HepG2 (cell line): ENCODE data around the gene NME9. TPM values are rescaled to one million over a fixed set of nuclear protein-coding genes. Genes with fewer than 3 reads are reported as not detected.
A peak's percentile ranks its signal among the peaks of the same experiment; 100 is the strongest.

Experiments used
- MTF2 ChIP-seq: sonication (generic); formaldehyde crosslinking; IDR thresholded peaks from 2 replicates; pipeline ENCODE4 v1.5.0; 2020; ENCODE audit warnings: missing genetic modification reagents, borderline replicate concordance
- RBFOX2 ChIP-seq: fragments of 200-400 bp; formaldehyde crosslinking; IDR thresholded peaks from 2 replicates; pipeline ENCODE4 v1.6.1; 2017; ENCODE audit warnings: low read depth, mild to moderate bottlenecking, low read length
- YEATS4 ChIP-seq: sonication (generic); formaldehyde crosslinking; IDR thresholded peaks from 2 replicates; pipeline ENCODE4 v1.4.0; 2020; ENCODE audit warnings: missing genetic modification reagents, borderline replicate concordance
- ZBTB33 ChIP-seq: sonication (generic); formaldehyde crosslinking; IDR thresholded peaks from 2 replicates; pipeline ENCODE4 v1.4.0; 2020; ENCODE audit warnings: missing genetic modification reagents
- ZNF362 ChIP-seq: sonication (generic); formaldehyde crosslinking; IDR thresholded peaks from 2 replicates; pipeline ENCODE4 v1.4.0; 2020; ENCODE audit warnings: missing genetic modification reagents, mild to moderate bottlenecking, borderline replicate concordance
- ZNF512 ChIP-seq: sonication (generic); formaldehyde crosslinking; IDR thresholded peaks from 2 replicates; pipeline ENCODE4 v1.4.0; 2020; ENCODE audit warnings: mild to moderate bottlenecking, missing genetic modification reagents
- ZNF619 ChIP-seq: sonication (generic); formaldehyde crosslinking; IDR thresholded peaks from 2 replicates; pipeline ENCODE4 v1.4.0; 2020; ENCODE audit warnings: mild to moderate bottlenecking, missing genetic modification reagents
- ZNF749 ChIP-seq: sonication (generic); formaldehyde crosslinking; IDR thresholded peaks from 2 replicates; pipeline ENCODE4 v1.8.0; 2022; ENCODE audit warnings: mild to moderate bottlenecking, missing genetic modification reagents, moderate library complexity, borderline replicate concordance
- polyA plus RNA-seq, 8 experiments: library from polyadenylated mRNA; depleted of rRNA in 3 of 8; stranded (reverse) in 7 of 8; unstranded in 1 of 8; fragments of >200 nt; fragmentation: Illumina TruSeq in 4 of 8; extraction: Trizol in 4 of 8; gene quantifications; 2 replicates each; pipeline versions ENCODE4 v1.2.1 to v1.2.3, GENCODE V29; 2011 to 2016; ENCODE audit warnings: low read depth in 4 of 8, missing spikeins in 1 of 8, mixed read lengths in 1 of 8; ENCODE audit not compliant: insufficient read depth in 1 of 8
- total RNA-seq, 5 experiments: library from RNA; depleted of rRNA; stranded (reverse); fragments of >200 nt; fragmentation: Illumina TruSeq; extraction: Trizol; gene quantifications; 2 replicates each; pipeline ENCODE4 v1.2.3, GENCODE V29; 2016; ENCODE audit warnings: low read depth in 1 of 5
- TF ChIP-seq, protein P1 (sequence below), 2 experiments: sonication (generic) in 1 of 2; formaldehyde crosslinking in 1 of 2; IDR thresholded peaks; 2 replicates each; pipeline versions ENCODE4 v1.5.1 to v1.6.1; 2011 to 2020; ENCODE audit warnings: borderline replicate concordance in 1 of 2, low read depth in 1 of 2, low read length in 1 of 2, mild to moderate bottlenecking in 1 of 2, missing genetic modification reagents in 1 of 2, moderate library complexity in 1 of 2
- TF ChIP-seq, protein P2 (sequence below): sonication (generic); formaldehyde crosslinking; IDR thresholded peaks from 2 replicates; pipeline ENCODE4 v1.4.0; 2020; ENCODE audit warnings: missing genetic modification reagents
- TF ChIP-seq, protein P3 (sequence below): sonication (generic); formaldehyde crosslinking; IDR thresholded peaks from 2 replicates; pipeline ENCODE4 v1.8.1; 2023; ENCODE audit warnings: mild to moderate bottlenecking, inconsistent platforms, moderate library complexity, missing genetic modification reagents, borderline replicate concordance
- TF ChIP-seq, protein P4 (sequence below), 2 experiments: fragments of 450-650 bp in 1 of 2; sonication (generic) in 1 of 2; formaldehyde crosslinking; IDR thresholded peaks; 2 replicates each; pipeline versions ENCODE4 v1.5.0 to v1.8.0; 2020 to 2022; ENCODE audit warnings: mild to moderate bottlenecking in 1 of 2, missing genetic modification reagents in 1 of 2

NME9 gene
- total and polyA plus RNA-seq, 2 of the 13 experiments (the other 11 are each of a cell fraction or from before 2014, with no cell fraction given) = not detected

DNA sequence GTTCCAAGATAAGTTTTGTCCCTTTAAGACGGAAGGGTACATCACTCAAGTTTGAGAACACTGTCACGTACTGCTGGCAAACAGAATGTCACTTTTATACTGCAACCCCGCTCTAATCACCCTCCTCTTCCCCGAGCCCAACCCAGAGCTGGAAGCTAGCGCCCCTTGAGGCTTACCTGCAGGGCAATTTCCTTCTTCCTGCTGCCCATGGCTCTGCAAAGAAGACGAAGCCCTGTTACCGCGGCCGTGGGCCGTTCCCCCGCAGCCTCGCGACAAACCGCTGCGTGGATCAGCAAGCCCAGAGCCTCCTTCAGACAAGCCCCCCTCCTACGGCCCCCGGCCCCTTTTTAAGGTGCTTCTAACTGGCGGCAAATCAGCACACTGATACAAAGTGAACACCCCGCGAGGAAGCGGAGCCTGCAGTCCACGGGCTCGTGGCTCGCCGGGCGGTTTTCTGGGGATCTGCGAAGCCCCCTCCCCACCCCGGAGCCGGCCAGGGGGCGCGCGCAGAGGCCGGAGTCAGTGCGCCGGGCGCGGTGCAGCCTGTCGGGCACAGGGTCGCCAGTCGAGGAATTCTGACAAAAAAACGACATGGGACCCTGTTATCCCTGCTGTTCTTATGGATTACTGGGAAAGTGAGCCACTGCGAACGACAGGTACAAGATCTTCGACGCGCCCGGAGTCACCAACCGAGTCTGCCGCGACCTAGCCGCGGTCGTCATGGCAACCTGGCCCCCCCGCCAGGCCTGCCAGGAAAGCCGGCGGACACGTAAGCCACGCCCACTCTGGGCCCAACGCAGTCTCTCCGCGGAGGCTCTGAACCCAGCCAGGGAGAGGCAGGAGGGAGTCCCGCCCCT, at the start of gene NME9 (continued):
- TF ChIP-seq ZNF512 (CRISPR knock-in tag) = no peak
- no peak for TF ChIP-seq RBFOX2
- TF ChIP-seq, protein P1, sequence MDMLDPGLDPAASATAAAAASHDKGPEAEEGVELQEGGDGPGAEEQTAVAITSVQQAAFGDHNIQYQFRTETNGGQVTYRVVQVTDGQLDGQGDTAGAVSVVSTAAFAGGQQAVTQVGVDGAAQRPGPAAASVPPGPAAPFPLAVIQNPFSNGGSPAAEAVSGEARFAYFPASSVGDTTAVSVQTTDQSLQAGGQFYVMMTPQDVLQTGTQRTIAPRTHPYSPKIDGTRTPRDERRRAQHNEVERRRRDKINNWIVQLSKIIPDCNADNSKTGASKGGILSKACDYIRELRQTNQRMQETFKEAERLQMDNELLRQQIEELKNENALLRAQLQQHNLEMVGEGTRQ (IDR thresholded peaks at IDR 0.05; ENCODE audit: low read depth, low read length) = no peak
- TF ChIP-seq, protein P1 (CRISPR knock-in tag; IDR thresholded peaks at IDR 0.05; ENCODE audit: borderline replicate concordance) = no peak
- no peak for TF ChIP-seq ZBTB33
- no peak for TF ChIP-seq ZNF749 (CRISPR knock-in tag)
- no peak for TF ChIP-seq YEATS4 (CRISPR knock-in tag)
- TF ChIP-seq, protein P2, sequence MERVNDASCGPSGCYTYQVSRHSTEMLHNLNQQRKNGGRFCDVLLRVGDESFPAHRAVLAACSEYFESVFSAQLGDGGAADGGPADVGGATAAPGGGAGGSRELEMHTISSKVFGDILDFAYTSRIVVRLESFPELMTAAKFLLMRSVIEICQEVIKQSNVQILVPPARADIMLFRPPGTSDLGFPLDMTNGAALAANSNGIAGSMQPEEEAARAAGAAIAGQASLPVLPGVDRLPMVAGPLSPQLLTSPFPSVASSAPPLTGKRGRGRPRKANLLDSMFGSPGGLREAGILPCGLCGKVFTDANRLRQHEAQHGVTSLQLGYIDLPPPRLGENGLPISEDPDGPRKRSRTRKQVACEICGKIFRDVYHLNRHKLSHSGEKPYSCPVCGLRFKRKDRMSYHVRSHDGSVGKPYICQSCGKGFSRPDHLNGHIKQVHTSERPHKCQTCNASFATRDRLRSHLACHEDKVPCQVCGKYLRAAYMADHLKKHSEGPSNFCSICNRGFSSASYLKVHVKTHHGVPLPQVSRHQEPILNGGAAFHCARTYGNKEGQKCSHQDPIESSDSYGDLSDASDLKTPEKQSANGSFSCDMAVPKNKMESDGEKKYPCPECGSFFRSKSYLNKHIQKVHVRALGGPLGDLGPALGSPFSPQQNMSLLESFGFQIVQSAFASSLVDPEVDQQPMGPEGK (CRISPR knock-in tag) = peak; percentile 92
- no peak; the same call in 1 of the 2 replicates for TF ChIP-seq MTF2 (CRISPR knock-in tag)
- TF ChIP-seq ZNF362 (CRISPR knock-in tag) = 0 out of 2 replicates have a peak, but pooled peaks have one; percentile 28
- TF ChIP-seq, protein P3, sequence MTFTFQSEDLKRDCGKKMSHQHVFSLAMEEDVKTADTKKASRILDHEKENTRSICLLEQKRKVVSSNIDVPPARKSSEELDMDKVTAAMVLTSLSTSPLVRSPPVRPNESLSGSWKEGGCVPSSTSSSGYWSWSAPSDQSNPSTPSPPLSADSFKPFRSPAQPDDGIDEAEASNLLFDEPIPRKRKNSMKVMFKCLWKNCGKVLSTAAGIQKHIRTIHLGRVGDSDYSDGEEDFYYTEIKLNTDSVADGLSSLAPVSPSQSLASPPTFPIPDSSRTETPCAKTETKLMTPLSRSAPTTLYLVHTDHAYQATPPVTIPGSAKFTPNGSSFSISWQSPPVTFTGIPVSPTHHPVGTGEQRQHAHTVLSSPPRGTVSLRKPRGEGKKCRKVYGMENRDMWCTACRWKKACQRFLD (CRISPR knock-in tag) = peak; percentile 38; the same call in 1 of the 2 replicates
- TF ChIP-seq, protein P4, sequence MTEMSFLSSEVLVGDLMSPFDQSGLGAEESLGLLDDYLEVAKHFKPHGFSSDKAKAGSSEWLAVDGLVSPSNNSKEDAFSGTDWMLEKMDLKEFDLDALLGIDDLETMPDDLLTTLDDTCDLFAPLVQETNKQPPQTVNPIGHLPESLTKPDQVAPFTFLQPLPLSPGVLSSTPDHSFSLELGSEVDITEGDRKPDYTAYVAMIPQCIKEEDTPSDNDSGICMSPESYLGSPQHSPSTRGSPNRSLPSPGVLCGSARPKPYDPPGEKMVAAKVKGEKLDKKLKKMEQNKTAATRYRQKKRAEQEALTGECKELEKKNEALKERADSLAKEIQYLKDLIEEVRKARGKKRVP (CRISPR knock-in tag; IDR thresholded peaks at IDR 0.05) = no peak
- no peak for TF ChIP-seq ZNF619 (CRISPR knock-in tag)
